H4 (cell line): Measurements from ENCODE around the gene RPL7L1. TPM values are rescaled to one million over a fixed set of nuclear protein-coding genes. Genes with fewer than 3 reads are reported as not detected.

Experiments
- DNase-seq: peaks from one replicate; pipeline ENCODE4 v3.0.0-alpha.2; 2015; ENCODE audit warnings: low spot score
- total RNA-seq: library from RNA; depleted of rRNA; stranded (reverse); fragments of >200 nt; shearing (Covaris generic); gene quantifications from 2 replicates; pipeline ENCODE4 v1.2.3, GENCODE V29; 2014; rRNA removed

RPL7L1 gene
- total RNA-seq, 1 experiment from 2014 or later, result 188 TPM

GRCh38 chr6:42932412-42932811, 53.0 kb downstream of the RPL7L1 start:
- no peak for DNase-seq

- no peak for DNase-seq
Observed at GRCh38 chr6:42933205-42933604, 53.8 kb downstream of the RPL7L1 start.

- no peak for DNase-seq
Observed at GRCh38 chr6:42935322-42935721, 55.9 kb downstream of the RPL7L1 start.

- no peak for DNase-seq
Observed at GRCh38 chr6:42936398-42936797, 57.0 kb downstream of the RPL7L1 start.

GRCh38 chr6:42937548-42938427, 58.4 kb downstream of the RPL7L1 start:
- no peak for DNase-seq

GRCh38 chr6:42938428-42938796, 59.0 kb downstream of the RPL7L1 start:
- DNase-seq, result no peak

GRCh38 chr6:42938987-42939809, 59.8 kb downstream of the RPL7L1 start:
- DNase-seq, result no peak

Other genes starting within 250 kb of the RPL7L1 start
- gene PRPH2, start 157.0 kb upstream of the RPL7L1 start, total RNA-seq, result not detected in 2 replicates
- 49.7 and 66.4 TPM in 2 replicates for gene TBCC, start 133.5 kb upstream of the RPL7L1 start, total RNA-seq
- 2.3 and 3.4 TPM in 2 replicates for gene BICRAL, start 97.6 kb upstream of the RPL7L1 start, total RNA-seq
- not detected in 2 replicates for gene PTCRA, start 36.4 kb downstream of the RPL7L1 start, total RNA-seq
- 34.0 and 50.6 TPM in 2 replicates for gene CNPY3, start 49.9 kb downstream of the RPL7L1 start, total RNA-seq
- not detected in 2 replicates for gene GNMT, start 81.1 kb downstream of the RPL7L1 start, total RNA-seq
- gene PEX6, start 99.6 kb downstream of the RPL7L1 start, total RNA-seq, result 39.2 and 45.8 TPM in 2 replicates
- 61.1 and 70.8 TPM in 2 replicates for gene PPP2R5D, start 105.0 kb downstream of the RPL7L1 start, total RNA-seq
- 154 and 171 TPM in 2 replicates for gene MEA1, start 134.3 kb downstream of the RPL7L1 start, total RNA-seq
- gene KLHDC3, start 134.6 kb downstream of the RPL7L1 start, total RNA-seq, result 77.4 and 95.0 TPM in 2 replicates
- gene RRP36, start 142.0 kb downstream of the RPL7L1 start, total RNA-seq, result 204 and 205 TPM in 2 replicates
- 12.8 and 13.2 TPM in 2 replicates for gene CUL7, start 174.2 kb downstream of the RPL7L1 start, total RNA-seq
- 53.7 and 63.2 TPM in 2 replicates for gene MRPL2, start 179.8 kb downstream of the RPL7L1 start, total RNA-seq
- gene KLC4, start 180.0 kb downstream of the RPL7L1 start, total RNA-seq, result 11.6 and 21.7 TPM in 2 replicates
- gene PTK7, start 196.7 kb downstream of the RPL7L1 start, total RNA-seq, result 46.0 and 57.7 TPM in 2 replicates